SKM-1 (cell line): Measurements from ENCODE around the gene ATG2B.

Source experiments
- DNase-seq: peaks from one replicate; lab custom pipeline; 2025; ENCODE audit not compliant: unreplicated experiment; lab: John Stamatoyannopoulos, UW

ATG2B gene

DNA sequence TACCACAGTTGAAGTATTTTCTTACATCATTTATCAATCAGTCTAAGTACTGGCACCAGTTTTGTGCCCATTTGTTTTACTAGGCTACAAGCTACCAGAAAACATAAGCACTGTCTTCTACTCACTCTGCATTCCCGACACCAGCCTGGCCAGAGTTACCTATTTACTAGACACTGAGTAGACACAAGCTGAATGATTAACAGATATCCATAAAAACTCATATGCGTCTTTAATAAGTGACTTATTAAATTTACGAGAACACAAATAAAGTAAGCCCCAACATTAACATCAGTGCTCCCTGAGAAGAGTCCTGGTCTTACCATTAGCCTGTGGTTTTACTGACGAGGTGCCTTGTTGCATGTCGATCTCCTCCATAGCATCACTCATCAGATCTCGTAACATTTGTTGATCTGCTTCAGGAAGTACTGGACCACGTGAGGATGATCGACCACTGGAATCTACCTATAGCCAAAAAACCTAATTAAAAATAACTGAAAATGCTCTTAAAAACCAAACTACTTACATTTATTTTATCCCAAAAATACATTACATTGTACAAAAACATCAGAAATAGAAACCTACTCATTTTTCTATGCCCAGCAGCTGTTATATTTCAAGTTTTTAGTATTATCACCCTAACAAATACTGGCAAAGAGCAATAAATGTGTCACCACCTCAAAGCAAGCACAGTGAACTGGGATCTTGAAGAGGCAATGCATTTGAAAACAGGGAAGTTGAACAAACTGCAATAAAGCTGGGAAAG, 53.8 kb downstream of the ATG2B start:
- no peak for DNase-seq

DNA sequence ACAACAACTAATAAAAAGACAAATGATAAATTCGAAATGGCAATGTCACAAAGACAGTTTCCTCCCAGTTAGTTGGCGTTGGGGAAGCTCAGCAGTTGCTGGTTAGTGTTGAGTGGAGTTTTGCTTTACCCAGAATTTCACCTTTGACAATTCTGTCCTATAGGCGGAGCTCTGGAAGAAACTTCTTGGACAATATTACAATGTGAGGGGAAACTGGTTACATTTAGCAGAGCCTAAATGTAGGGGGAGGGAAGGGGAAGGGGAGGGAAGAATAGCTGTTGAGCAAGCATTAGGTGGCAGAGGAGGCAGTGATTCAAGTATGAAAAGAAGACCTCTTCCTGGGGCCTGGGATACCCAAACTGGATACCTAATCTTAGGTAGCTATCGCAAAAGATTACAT, 55.7 kb downstream of the ATG2B start:
- no peak for DNase-seq

- DNase-seq = no peak
Measured at GRCh38 chr14:96304956-96305355, 58.2 kb downstream of the ATG2B start.

DNA sequence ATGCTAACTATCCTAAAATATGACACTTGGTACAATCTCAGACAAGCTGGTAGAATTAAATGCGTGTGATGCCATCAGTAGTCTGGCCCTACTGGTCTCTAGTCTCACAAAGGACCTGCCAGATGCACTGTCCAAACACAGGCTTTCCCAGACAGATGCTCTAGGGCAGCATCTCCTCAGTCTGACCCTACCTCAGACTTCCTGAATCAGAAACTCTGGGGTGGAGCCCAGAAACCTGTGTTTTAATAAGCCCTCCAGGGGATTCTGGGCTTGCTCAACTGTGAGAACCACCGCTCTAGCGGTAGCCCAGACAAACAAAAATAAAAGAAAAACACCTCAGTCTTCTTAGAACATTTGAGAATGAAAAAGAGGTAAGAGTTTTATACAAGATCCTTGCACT, 59.2 kb downstream of the ATG2B start:
- no peak for DNase-seq

DNA sequence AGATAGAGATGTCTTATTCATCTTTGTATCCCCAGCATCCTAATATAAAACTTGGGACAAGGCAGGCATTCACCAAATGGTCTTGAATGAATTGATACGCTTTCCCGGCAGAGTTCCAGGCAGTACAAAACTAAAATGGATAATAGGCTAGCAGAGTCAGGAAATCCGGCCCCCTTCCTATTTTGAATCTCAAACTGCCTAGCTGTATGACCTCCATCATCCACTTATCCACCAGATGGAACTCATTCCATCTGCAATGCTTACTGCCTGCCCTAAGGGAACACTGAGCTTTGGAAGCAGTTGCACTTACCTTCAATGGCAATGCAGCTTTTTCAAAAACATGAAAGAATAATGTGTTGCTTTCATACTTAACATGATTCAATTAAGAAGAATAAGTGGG, 63.7 kb downstream of the ATG2B start:
- DNase-seq = no peak

DNA sequence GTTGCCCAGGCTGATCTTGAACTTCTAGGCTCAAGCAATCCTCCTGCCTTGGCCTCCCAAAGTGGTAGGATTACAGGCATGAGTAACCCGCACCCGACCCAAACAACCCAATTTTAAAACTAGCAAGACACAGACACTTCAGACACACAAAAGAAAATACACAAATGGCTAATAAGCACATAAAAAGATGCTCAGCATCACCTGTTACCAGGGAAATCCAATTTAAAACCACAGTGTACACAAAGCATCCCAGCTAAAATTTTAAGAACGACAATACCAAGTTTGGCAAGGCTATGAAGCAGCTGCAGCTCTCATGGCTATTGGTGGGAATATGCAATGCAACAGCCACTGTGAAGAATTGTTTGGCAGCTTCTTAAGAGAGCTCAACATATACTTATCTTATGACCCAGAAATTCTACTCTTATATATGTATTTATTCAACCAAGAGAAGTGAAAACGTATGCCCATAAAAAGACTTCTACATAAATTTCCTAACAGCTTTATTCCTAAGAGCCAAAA, 65.1 kb downstream of the ATG2B start:
- DNase-seq = no peak

DNA sequence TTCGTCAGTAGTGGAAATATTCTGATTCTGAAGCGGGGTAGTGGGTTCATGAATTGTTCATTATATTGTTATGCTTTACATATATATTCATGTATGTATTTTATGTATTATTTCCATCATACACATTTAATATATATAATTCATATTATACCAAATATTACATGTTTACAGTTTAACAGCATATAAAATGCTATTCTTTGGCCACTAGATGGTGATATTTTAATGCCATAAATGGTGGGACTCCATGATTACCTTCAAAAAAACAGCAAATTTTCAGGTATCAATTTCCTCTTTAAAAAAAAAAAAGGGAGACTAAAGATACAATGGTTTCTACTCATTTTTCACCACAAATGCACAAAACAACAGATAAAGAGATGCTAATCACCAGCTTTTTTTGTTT, 66.1 kb downstream of the ATG2B start:
- no peak for DNase-seq

- DNase-seq = no peak
Measured at GRCh38 chr14:96294246-96294645, 68.9 kb downstream of the ATG2B start.

DNA sequence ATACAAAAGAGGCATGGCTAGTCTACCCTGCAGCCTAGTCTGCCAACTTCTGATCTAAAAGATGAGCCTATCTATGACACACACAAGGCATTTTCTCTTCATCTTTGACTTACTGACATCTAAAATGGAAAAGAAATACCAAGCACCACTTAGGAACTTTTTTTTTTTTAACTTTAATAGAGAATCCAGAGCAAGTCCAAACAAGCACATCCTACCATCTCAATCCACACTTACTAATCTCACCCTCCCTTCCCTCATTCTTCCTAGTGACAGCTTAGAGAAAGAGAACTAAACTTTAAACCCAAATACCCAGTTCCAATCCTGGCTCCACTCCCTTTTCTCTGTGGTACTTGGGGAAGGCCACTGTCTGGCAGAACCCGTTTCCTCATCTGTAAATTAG, 75.3 kb downstream of the ATG2B start:
- no peak for DNase-seq

DNA sequence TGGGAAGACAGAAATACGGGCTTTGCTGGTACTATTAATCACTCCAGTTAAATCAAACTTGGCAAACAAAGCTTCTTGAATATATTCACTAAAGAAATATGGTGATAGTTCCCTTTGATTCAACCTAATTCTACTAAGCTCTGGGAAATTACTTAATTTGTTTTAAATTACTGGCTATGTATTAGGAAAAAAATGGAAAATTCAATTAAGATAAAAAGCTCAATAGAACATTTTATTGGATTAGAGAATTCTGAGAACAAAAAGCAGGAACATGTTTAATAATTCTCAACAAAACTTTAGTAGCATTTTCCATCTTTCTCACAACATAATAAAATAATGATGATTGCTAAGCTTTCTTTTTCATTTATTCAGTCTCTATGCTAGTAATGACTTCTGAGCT, 76.9 kb downstream of the ATG2B start:
- DNase-seq = no peak

GRCh38 chr14:96285667-96286066, 77.5 kb downstream of the ATG2B start:
- DNase-seq = no peak

GRCh38 chr14:96284430-96284829, 78.7 kb downstream of the ATG2B start:
- no peak for DNase-seq

GRCh38 chr14:96284008-96284407, 79.1 kb downstream of the ATG2B start:
- DNase-seq = no peak

GRCh38 chr14:96281486-96281885, 81.7 kb downstream of the ATG2B start:
- no peak for DNase-seq

GRCh38 chr14:96280104-96280503, 83.0 kb downstream of the ATG2B start:
- DNase-seq = no peak

DNA sequence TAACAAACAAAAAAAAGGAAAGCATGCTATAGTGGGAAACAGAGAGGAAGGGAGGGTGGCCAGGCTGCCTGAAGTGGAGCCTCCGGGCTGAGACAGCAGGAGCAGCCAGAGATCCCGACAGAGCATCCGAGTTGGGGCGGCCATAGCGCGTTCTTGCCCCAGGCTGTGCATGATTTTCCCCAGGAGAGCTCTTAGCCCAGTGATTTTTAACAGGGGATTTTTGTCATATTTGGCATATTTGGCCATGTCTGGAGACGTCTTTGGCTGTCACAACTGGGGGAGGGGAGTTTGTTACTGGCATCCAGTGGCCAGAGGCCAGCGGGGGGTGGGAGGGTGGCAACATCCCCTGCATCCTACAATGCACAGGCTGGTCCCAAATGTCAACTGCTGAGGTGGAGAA, 83.6 kb downstream of the ATG2B start:
- no peak for DNase-seq

- no peak for DNase-seq
Measured at GRCh38 chr14:96277890-96278289, 85.3 kb downstream of the ATG2B start.

DNA sequence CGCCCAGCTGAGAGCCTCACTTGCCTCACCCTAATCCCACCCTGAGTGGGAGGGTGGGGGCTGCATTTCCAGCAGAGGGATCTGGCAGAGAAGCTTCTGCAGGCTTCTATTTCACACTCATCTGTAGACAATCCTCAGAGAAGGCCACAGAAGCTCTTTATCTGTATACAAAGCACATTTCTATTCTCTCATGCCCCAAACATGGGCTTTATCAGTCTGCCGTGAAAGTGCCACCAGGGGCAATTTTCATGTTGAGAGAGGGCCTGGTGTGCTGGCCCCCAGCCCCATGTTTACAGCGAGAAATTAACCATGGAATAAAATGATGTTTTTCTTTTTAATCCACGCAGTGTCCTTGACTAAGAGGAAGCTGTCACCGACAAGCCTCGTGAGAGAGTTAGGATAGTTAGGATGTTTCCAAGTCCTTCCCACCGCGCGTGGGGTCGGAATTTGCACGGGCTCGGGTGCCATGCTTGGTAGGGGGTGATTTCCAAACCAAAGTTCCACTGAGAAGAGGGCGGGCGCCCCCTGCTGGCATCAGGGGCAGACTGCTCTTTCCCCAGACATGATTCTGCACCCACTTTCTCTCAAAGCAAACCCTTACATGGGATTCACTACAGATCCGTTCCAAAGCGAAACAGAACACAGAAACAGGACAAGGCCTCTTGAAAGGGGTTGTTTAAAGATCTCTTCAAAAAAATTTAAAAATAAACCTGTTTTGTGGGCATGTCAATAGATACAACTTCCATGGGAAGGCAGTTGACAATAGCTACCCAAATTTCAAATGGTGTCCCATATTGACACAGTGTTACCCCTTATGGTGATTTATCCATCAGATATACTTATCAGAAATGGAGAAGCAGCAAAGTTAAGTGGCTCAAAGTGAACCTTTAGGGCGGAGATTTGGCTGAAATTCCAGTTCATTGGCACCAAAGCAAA, 87.7 kb downstream of the ATG2B start:
- DNase-seq = no peak

- no peak for DNase-seq
Measured at GRCh38 chr14:96274543-96274942, 88.6 kb downstream of the ATG2B start.

DNA sequence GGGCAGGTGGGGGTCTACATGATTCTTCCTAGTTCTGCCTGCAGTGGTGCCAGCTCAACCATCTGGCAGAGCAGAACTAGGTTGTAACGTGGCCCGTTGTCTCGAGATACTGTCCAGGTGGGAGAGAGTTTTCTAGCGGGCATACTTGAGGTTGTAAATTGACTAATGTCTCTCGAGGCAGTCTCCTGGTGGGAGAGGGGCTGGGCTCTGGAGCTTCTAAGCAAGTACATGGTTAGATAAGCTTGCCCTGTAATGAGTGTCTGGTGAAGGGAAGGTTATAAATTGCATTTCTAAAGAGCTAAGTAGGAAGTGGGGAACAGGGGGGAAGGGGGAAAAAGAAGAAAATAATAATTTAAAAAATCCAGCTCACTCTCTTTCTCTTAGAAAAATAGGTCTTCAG, 89.0 kb downstream of the ATG2B start:
- DNase-seq = no peak

DNA sequence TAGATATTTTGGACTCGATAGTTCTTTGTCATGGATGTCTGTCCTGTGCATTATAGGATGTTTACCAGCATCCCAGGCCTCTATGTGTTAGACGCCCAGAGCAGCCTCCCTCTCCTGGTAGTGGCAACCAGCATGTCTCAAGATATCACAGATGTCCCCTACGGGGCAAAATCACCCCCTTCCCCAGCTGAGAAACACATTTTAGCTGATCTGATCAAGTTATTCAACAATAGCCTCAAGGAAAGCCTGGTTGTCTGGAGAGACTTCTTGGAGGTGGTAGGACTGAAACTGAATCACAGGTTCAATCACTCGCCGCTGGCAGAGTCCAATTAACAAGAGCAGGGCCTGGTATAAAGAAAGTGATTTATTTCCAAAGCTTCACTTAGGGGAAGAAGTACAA, 89.5 kb downstream of the ATG2B start:
- no peak for DNase-seq
